AG10803 (cell line): Measurements from ENCODE around the gene PLCB4.
A peak's percentile ranks its signal among the peaks of the same experiment; 100 is the strongest.

Experiments used
- DNase-seq: peaks from one replicate; pipeline ENCODE4 v3.0.0; 2010; ENCODE audit warnings: low read depth
- H3K4me3 ChIP-seq: 2 replicates; pipeline ENCODE4 v1.5.1; 2011; ENCODE audit warnings: mild to moderate bottlenecking, low read length, control low read depth
- TF ChIP-seq, protein P1 (sequence below): conservative IDR thresholded peaks from 2 replicates; pipeline ENCODE4 v1.5.1; 2011; ENCODE audit warnings: mild to moderate bottlenecking, low read length, control low read depth, inconsistent platforms

The PLCB4 gene

DNA sequence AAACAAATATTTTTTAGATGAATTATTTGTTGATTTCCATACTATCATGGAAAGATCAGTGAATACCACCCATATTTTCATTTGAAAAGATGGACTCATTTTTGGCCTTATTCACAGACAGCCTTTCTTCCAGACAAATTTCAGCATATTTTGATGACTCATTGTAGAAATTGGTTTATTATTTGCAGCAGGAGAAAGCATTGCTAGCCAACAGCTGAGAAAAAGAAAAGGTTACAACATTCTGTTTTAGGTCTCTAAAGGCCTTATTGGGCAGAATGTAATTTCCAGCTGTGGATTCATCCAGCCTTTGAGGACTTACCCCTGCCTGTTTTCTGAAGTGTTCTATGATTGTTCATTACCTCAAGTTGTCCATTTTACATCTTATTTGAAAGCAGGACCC, 201.9 kb downstream of the PLCB4 start:
- no peak overlapping the region for H3K4me3 ChIP-seq
- TF ChIP-seq, protein P1, sequence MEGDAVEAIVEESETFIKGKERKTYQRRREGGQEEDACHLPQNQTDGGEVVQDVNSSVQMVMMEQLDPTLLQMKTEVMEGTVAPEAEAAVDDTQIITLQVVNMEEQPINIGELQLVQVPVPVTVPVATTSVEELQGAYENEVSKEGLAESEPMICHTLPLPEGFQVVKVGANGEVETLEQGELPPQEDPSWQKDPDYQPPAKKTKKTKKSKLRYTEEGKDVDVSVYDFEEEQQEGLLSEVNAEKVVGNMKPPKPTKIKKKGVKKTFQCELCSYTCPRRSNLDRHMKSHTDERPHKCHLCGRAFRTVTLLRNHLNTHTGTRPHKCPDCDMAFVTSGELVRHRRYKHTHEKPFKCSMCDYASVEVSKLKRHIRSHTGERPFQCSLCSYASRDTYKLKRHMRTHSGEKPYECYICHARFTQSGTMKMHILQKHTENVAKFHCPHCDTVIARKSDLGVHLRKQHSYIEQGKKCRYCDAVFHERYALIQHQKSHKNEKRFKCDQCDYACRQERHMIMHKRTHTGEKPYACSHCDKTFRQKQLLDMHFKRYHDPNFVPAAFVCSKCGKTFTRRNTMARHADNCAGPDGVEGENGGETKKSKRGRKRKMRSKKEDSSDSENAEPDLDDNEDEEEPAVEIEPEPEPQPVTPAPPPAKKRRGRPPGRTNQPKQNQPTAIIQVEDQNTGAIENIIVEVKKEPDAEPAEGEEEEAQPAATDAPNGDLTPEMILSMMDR: no peak
- peak; percentile 89 for DNase-seq

DNA sequence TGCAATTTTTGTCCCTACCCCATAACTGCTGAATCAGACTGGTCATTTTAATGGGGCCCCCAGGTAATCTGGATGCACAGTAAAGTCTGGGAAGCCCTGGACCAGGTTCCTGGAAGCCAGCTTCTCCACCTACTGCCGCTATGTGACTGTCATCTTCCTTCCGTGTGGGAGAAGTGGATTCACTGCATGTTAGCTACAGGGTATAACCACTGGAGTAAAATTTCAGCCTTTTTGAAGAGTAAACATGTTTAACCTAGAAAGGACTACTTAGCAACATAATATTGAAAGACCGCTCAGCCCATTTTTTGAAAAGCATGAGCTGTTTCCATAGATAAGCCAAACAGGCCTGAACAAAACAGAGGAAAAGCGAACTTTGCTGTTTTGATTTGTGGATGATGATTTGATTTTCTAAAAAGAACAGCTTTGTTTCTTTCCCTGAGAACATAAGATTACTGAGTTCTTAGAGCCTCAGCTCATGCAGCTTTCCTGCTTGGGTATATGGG, 208.1 kb downstream of the PLCB4 start:
- TF ChIP-seq, protein P1: no peak
- no peak for DNase-seq
- H3K4me3 ChIP-seq: no peak overlapping the region

DNA sequence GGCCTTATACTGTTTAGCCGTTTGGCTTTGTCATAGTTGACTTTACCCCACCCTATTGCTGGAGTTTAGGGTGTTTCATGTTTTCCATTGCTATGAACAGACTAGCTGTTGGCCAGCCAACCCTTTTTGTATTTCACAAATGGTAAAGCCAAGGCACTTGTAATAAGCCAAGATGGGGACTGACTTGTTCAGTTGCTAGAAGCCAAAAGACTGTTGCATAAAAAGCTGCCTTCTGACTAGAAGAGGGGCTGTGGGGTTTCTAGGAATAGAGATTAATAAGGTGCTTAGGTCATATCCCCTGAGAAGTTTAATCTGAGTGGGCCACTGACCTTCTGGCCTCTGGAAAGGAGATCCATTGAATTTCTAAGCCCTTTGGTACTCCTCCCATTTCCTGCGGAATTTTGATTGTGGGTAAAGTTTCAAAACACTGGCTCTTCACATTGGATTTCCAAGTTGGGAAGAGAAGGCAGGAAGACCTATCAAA, 211.1 kb downstream of the PLCB4 start:
- H3K4me3 ChIP-seq: no peak overlapping the region
- TF ChIP-seq, protein P1: no peak
- DNase-seq: no peak

DNA sequence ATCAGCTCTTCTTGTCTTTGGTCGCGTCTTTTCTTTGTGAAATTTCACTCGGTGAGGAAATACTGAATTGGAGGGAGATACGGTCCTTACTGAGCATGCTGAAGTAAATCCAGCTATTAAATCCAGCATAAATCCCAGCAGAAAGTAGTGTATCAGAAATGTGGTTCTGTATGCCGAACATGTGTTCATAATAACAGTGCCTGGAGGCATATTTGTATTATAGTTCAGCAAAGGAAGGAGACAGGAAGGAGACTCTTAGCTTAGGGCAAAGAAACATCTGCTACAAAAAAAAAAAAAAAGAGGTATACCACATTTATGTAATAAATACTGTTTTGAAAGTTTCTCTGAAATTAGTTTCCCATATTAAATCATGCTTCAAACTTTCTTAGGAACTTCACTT, 211.8 kb downstream of the PLCB4 start:
- peak overlapping the region; percentile 7; the same call in 1 of the 2 replicates for H3K4me3 ChIP-seq
- TF ChIP-seq, protein P1: no peak
- DNase-seq: peak; percentile 81

DNA sequence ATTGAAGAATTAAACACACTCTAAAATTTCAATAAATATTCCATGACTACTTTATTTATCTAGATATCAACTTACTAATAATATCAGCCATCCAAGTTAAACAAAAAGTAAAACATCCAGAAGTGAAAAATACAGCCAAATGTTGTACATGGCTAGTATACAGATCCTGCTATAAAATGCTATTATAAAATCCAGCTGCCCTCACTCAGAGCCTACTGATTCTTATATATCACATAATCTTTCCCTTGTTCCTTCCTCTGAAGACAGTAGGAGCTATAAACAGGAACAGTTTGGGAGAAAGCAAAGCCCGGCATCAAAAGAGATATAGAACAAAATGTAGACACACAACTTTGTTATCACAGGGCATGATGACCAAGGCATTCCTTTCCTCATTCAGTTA, 212.9 kb downstream of the PLCB4 start:
- no peak for DNase-seq
- no peak overlapping the region for H3K4me3 ChIP-seq
- TF ChIP-seq, protein P1: no peak

DNA sequence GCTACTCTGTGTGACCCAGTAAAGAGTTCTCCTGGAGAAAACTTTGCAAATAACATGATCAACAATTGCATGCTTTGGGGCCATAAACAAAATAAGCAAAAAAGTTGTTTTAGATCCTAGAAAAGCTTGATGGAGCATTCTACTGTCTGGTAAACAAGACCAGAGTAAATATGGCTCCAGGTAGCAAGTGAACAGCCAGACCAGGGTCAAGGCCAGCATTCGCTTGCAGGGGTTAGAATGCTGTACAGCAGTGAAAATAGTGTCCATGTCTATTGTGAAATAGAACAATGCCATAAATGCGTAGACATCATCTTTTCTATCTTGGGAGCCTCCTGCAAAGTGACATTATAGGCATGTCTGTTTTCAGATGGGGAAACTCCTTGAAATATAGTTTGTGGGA, 216.7 kb downstream of the PLCB4 start:
- no peak overlapping the region for H3K4me3 ChIP-seq
- TF ChIP-seq, protein P1: no peak
- DNase-seq: no peak
